ENCODE measurements around the gene GANAB.

- TF ChIP-seq CTCF (IDR thresholded peaks at IDR 0.05; ENCODE audit: low read depth, low read length) (no peak), MAX (IDR thresholded peaks at IDR 0.05; ENCODE audit: low read depth, low read length) (no peak)
These were observed 2.2 kb downstream of the GANAB start for GRCh38 chr11:62644220-62644619.
